GM15510 (cell line): Measurements from ENCODE around the gene MAPKAP1.

Experiments
- POLR2A ChIP-seq: IDR thresholded peaks from 3 replicates; pipeline ENCODE4 v1.6.1; 2011; ENCODE audit warnings: borderline replicate concordance; ENCODE audit not compliant: insufficient read length; ENCODE audit errors: extremely low read depth

The MAPKAP1 gene

DNA sequence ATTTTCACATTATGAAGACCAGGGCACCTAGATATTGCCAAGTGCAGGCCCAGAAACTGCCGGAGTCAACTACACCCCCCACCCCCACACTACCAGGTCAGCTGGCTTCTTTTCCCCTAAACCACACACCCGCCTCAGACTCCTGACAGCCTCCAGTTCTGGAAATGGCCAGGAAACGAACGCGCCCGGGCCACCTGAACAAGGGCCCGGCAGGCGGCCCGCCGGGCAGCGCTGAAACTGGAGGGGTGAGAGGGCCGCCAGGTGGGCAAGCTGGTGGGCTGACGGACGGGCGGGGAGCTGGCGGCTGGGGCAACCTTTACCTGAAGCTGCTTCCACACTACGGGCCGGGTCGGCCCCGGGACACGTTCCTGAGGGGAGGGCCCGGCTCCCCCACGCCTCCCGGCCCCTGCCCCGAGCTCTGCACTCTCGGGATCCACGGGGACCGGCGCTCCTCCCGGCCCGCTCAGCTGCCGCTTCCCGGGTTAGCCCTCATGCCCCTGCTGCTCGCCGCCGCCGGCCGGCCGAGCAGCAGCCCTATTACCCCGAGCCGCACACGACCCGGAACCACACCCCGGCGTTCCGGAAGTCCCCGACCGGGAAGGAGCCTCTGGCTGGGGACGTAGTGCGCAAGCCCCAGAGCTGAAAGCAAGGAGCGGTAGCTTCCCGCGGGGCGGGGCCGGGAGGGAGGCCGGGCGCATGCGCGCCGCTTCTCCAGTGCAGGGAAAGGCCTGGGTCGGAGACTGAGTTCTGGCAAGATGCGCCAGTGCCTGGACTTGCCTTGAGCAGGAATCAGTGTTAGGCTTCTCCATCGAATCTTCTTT is at the start of gene MAPKAP1:
MAPKAP1 (minus strand) TSS at position 558 of the 821 bp plus-strand sequence. CDS start 34,634 bp downstream, outside the sequence.
- TF ChIP-seq POLR2A, result peak; percentile 94

DNA sequence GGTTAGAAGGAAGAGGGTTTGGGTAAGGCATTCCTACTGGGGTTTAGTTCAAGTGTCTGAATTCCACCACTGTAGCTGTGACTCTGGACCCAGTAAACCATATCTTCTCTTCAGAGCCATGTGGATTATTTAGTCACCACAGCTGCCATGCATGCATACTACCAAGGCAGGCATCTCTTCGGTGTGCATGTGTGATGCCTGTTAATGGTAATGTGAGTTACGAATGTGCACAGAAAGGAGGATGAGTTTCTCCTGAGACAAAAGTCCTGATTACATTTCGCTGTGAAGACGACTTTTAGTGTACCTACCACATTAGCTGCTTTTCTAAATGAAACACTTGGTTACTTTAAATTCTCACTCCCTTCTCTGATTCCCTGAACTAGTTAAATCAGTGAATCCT is 49.5 kb upstream of the MAPKAP1 start:
- TF ChIP-seq POLR2A, result no peak

DNA sequence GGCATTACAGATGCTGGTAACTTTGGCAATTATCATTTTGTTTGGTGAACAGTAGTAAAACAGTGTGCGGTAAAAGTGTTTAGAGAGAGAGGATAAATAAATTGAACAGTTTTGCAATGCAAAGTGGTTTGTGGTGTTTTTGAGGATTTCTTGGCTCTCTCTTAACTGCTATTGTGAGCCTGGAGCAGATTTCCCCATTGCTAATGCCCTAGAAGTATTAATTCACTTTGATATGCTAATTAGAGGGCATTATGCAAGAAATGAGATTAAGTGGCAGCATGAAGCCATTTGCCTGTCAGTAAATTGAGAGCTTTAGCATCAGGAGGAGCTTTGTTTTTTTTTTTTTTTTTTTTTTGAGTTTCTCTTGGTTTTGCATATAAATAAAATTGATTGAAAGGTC is 48.3 kb upstream of the MAPKAP1 start:
- TF ChIP-seq POLR2A, result no peak

GRCh38 chr9:125754096-125754495 is 47.1 kb upstream of the MAPKAP1 start:
- no peak for TF ChIP-seq POLR2A

DNA sequence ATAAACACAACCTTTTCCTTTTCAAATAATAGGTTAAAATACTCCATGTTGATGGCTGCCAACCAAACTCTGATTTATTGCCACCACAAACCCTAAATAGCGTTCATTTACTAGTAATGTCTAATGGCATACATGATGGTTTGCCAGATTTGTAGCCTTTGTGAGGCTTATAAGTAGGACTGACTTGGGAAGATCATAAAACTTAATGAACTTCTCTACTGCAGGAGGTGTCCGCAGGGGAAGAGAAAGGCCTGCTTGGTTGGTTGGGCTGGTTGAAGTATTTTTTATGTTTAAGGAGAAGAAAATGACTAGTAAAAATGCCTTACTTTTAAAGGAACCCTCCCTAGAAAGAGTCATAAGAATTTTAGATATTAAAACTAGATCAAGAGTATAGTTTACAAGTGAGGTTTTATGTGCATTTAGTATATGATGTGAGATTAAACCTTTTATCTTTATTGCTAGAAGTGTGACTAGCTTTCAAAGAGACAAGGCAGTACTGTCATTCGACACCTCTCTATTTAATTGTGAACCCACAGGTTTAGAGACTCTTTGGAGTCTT is 45.1 kb upstream of the MAPKAP1 start:
- no peak for TF ChIP-seq POLR2A

DNA sequence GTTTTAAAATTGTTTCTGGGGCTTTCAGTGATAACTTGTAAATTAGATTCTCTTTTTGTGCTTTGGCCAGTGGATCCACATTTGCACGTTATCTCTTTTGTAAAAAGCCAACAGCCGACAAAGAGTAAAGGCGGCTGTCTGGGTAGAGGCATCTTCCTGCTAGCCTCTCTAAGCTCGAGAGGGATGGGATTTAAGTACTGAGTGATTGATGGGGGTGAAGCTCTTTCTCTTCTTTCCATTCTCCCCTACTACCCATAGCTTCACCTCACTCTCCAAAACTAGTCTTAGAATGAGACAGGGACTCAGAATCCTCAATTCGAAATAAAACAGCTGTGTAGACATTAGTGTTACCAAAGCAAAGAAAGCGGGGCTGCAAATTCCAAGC is 43.6 kb upstream of the MAPKAP1 start:
- no peak for TF ChIP-seq POLR2A

DNA sequence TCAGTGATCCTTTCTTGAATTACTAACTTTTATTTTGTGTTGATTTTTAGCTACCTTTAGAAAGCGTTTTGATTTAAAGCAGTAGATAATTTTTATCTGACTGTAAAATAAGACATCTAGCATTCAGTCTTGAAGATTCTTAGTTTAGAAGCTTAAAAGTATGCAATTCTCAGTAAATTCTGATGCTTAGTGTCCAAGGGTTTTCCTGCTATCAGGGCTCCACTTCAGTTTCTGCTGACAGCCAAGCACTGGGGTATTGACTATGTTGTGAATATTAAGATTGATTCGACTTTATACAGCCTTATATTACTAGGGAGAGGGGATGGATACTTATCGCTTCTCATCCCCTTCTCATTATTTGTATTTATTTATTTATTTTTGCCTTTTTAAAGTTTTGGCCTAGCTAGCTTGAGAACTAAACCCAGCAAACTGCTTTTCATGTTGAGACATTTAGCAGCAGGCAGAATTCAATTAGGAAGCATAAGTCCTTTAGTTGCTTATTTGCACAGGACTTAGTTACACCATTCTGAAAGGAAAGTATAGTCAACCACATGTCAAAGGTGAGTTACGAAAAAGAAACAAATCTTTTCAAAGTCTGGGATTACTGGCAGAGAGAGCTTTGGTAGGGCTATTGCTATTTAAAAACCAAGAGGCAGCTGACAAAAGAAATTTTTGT is 43.1 kb upstream of the MAPKAP1 start:
- TF ChIP-seq POLR2A, result no peak

DNA sequence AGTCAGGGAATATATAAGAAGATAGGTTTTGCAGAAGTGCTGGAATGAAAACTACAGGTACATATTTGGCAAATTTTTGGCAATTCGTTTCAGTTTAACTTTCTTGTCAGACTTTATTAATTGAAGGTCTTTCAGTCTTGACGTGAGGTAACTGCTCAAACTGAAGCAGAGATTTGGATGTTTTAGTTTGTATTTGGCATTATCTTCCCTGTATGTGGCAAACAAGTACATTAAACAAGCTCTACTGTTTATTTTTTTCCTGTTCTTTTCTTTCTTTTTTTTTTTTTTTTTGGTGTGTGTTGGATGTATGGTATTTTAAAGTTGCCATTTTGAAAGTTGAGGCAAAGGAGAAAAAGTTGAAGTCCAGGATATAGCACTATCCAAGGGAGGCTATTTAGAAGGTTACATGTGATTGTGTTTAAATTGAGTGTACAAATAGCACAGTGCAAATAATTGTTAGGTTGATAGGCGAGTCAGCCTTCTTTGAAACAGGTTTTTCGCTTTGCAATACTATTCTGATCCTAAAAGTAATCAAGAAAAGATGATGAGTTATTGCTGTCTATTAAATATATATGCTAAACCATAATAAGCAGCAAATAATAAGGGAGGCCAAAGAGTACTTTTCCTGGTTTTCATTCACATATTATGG is 42.4 kb upstream of the MAPKAP1 start:
- TF ChIP-seq POLR2A, result no peak

DNA sequence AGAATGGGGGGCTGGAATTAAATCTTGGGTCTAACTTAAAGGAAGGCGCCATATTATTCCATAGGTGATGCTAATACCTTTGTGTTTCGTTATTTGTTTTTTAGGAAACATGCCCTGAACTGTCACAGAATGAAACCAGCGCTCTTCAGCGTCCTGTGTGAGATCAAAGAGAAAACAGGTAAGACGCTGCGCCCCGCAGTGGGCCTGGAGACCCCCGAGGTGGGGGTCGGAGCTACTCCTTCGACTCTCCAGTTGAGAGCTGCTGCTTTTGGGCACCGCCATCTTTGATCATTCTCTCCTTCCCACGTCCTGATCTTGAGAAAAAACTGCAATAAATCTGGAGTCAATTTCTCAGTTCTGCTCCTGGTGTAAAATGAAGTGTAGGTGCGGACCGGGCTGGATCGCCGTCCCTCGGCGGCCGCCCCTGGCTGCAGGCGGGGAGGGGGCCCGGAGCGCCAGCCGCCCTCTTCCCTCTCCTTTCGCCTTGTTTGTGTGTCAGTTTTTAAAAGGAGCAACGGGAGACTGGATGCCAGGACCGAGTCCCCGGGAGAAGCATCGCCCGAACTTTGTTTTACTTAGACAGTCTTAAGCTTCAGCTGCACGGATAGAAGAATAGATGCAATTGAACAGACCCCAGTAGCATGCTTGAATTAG is 41.6 kb upstream of the MAPKAP1 start:
- TF ChIP-seq POLR2A, result no peak

DNA sequence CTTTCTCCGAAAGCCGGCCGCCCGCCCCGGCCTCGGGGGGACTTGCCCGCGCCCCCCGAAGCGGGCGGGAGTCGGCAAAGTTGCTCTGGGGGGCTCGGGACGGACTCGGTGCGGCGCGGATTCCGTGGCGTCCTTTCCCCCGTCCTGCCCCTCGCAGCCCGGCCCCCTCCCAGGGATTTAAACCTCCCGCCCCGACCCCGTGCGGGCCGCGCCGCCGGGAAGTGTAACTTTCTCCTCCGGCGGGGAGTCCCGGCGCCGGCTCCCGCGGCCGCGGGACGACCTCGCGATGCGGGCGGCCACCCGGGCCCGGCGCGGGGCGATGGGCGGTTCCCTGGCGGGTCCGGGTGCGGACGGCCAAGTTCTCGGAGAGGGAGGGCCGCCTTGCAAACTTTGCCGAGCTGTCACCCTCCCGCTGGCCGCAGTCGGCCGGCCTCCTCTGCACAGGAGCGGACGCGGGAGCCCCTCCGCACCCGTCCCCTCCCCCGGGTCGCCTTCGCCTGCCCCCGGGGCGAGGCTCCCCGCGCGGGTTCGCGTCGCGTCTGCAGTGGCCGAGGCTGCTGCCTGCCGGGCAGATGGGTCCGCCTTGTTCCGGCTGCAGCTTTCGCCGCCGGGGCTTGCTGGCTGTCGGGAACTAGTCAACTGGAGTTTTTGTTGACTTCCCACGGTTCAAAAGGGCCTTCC is 40.9 kb upstream of the MAPKAP1 start:
- TF ChIP-seq POLR2A, result peak; percentile 1

- TF ChIP-seq POLR2A, result peak; percentile 33
These were observed 40.2 kb upstream of the MAPKAP1 start, which contains the start of gene PBX3 for GRCh38 chr9:125747053-125747764. Gene PBX3 (plus strand): TSS chr9:125747373.

DNA sequence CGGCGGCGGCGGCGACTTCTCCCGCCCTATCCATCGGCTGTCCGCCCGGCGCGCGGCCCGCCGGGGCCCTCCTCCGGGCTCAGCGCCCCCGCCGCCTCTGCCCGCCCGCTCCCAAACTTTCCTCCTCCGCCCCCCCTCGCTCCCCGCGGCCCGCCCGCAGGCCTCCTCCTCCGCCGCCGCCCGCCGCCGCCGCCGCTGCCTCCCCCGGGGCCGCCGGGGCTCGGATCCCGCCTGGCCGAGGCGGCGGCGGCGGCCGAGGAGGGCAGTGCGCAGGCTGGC is 39.7 kb upstream of the MAPKAP1 start:
- TF ChIP-seq POLR2A, result no peak

- peak; percentile 87 for TF ChIP-seq POLR2A
These were observed 39.2 kb upstream of the MAPKAP1 start for GRCh38 chr9:125746017-125746773.
